ENCODE measurements around the gene MAN2B1.

Gene MAN2B1

GRCh38 chr19:12610540-12611360 lies 55.8 kb downstream of the MAN2B1 start, which contains the start of the genes ZNF490 and ZNF791:
ZNF490 (minus strand) TSS chr19:12610813; CDS start chr19:12610680, 133 bp downstream.
ZNF791 (plus strand) TSS chr19:12610920; CDS start chr19:12611080, 160 bp downstream.
- DNase-seq = peak; percentile 95

GRCh38 chr19:12607631-12608030 lies 58.9 kb downstream of the MAN2B1 start:
- no peak for DNase-seq

- DNase-seq = no peak
Observed at GRCh38 chr19:12606796-12607195, 59.7 kb downstream of the MAN2B1 start.

- no peak for DNase-seq
Observed at GRCh38 chr19:12603714-12604113, 62.8 kb downstream of the MAN2B1 start.

GRCh38 chr19:12597594-12597993 lies 68.9 kb downstream of the MAN2B1 start:
- no peak for DNase-seq

- DNase-seq = no peak
Observed at GRCh38 chr19:12596927-12597548, 69.5 kb downstream of the MAN2B1 start.
